Parathyroid adenoma (tissue), 2 donors: ENCODE data around the gene MAL.

Experiments
- H2AFZ ChIP-seq: fragments of 300-600 bp; sonication (generic); one replicate; pipeline ENCODE4 v1.7.0; 2017; ENCODE audit warnings: antibody characterized with exemption, mild to moderate bottlenecking
- H3K27ac ChIP-seq: fragments of 300-600 bp; sonication (generic); one replicate; pipeline ENCODE4 v1.7.0; 2017
- H3K27me3 ChIP-seq: fragments of 300-600 bp; sonication (generic); one replicate; pipeline ENCODE4 v1.7.0; 2017; ENCODE audit warnings: low read length; ENCODE audit not compliant: control insufficient read depth, insufficient read depth
- H3K36me3 ChIP-seq: fragments of 300-600 bp; sonication (generic); one replicate; pipeline ENCODE4 v1.7.0; 2017; ENCODE audit warnings: low read length; ENCODE audit not compliant: control insufficient read depth, insufficient read depth
- H3K4me1 ChIP-seq: fragments of 300-600 bp; sonication (generic); one replicate; pipeline ENCODE4 v1.7.0; 2017; ENCODE audit warnings: control low read depth
- H3K4me2 ChIP-seq: fragments of 300-600 bp; sonication (generic); one replicate; pipeline ENCODE4 v1.7.0; 2017; ENCODE audit warnings: low read length
- H3K4me3 ChIP-seq: fragments of 300-600 bp; sonication (generic); one replicate; pipeline ENCODE4 v1.7.0; 2017; ENCODE audit warnings: low read depth, low read length
- H3K79me2 ChIP-seq: fragments of 300-600 bp; sonication (generic); one replicate; pipeline ENCODE4 v1.7.0; 2017; ENCODE audit warnings: control low read depth
- H3K9ac ChIP-seq: fragments of 300-600 bp; sonication (generic); one replicate; pipeline ENCODE4 v1.7.0; 2017; ENCODE audit warnings: mild to moderate bottlenecking
- H3K9me3 ChIP-seq: fragments of 300-600 bp; sonication (generic); one replicate; pipeline ENCODE4 v1.7.0; 2017; ENCODE audit warnings: low read length; ENCODE audit not compliant: control insufficient read depth
- CTCF ChIP-seq: fragments of 300-600 bp; sonication (generic); IDR thresholded peaks from one replicate; pipeline ENCODE4 v1.7.0; 2017; ENCODE audit warnings: antibody characterized with exemption, mild to moderate bottlenecking
- donor health status: primary hyperparathyroidism.

Gene MAL

GRCh38 chr2:95024960-95025405, 525 bp upstream of the MAL start:
- Histone ChIP-seq H3K4me2 (no peak overlapping the region), H3K27ac (no peak overlapping the region), H2AFZ (no peak overlapping the region), H3K9ac (no peak overlapping the region), H3K79me2 (no peaks in the 10 kb centered on the region), H3K4me3 (no peak overlapping the region), H3K27me3 (peaks cover 4% of the 10 kb centered on the region), H3K4me1 (peaks cover 3% of the 10 kb centered on the region), H3K36me3 (no peaks in the 10 kb centered on the region), H3K9me3 (no peaks in the 10 kb centered on the region)
- TF ChIP-seq CTCF: no peak

DNA sequence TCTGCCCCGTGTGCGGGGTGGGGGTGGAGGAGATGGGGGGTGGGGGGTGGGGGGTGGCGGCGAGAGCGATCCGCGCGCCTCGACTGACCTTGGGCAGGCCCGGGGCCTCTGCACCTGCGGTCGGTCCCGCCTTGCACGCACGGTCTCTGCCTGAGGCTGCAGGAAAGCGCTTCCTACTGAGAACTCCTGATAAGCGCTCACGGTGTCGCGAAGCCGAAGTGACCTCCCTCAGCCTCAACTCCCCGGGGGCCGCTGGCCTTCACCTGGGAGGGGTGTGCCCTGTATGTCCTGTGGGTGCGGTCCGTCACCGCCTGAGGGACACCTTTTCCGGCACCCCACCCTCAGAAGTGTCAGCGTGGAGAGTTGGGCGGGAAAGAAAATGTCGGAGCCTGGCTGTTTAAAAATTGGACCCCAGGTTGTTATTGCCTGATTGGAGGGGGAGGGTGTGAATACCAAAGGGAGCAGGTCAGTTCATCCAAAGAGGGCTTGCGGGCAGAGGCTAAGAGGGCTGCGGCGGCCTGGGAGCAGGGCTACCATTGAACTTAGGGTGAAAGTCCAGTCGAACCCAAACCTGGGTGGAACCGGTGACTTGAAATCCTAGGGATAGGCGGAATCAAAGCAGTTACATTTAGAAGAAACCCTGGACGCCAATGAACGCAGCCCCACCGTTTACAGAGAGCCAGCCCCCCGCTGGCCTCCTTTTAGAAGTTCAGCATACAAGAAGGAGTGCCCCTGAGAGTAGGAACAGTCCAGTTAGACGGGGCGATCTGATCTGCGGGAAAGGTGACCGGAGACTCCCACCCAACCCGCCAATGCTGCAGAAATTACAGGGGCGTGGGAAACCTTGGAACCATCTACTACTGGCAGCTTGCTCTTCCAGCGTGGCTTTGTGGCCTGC, 1.2 kb downstream of the MAL start:
- Histone ChIP-seq H3K36me3 (no peaks in the 10 kb centered on the region), H3K4me1 (peaks cover 3% of the 10 kb centered on the region), H3K4me2 (no peak overlapping the region), H3K27me3 (peaks cover 4% of the 10 kb centered on the region), H3K9ac (no peak overlapping the region), H3K4me3 (no peak overlapping the region), H3K27ac (no peak overlapping the region), H3K9me3 (no peaks in the 10 kb centered on the region), H3K79me2 (no peaks in the 10 kb centered on the region), H2AFZ (no peak overlapping the region)
- no peak for TF ChIP-seq CTCF

DNA sequence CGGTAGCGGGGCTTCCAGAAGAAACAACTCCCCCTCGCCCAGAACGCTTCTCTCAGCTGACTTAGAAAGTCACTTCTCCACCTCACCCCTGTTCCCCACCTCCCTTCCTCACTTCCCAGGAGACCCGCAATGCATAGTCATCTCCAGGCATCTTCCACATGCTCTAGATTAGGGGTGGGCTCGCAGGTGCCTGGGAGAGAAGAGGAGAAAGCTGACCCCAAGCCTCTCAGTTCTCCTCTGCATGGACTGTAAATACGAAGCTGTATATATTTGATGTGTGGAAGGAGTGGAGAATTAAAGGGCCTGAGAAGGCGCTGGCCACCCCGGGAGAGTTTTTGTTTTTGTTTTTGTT, 1.8 kb downstream of the MAL start:
- H3K27ac ChIP-seq: no peak overlapping the region
- H3K4me1 ChIP-seq: peaks cover 3% of the 10 kb centered on the region
- H3K4me3 ChIP-seq: no peak overlapping the region
- no peaks in the 10 kb centered on the region for H3K36me3 ChIP-seq
- H3K9ac ChIP-seq: no peak overlapping the region
- no peak overlapping the region for H2AFZ ChIP-seq
- H3K9me3 ChIP-seq: no peaks in the 10 kb centered on the region
- H3K79me2 ChIP-seq: no peaks in the 10 kb centered on the region
- H3K27me3 ChIP-seq: peaks cover 4% of the 10 kb centered on the region
- no peak overlapping the region for H3K4me2 ChIP-seq
- no peak for TF ChIP-seq CTCF

DNA sequence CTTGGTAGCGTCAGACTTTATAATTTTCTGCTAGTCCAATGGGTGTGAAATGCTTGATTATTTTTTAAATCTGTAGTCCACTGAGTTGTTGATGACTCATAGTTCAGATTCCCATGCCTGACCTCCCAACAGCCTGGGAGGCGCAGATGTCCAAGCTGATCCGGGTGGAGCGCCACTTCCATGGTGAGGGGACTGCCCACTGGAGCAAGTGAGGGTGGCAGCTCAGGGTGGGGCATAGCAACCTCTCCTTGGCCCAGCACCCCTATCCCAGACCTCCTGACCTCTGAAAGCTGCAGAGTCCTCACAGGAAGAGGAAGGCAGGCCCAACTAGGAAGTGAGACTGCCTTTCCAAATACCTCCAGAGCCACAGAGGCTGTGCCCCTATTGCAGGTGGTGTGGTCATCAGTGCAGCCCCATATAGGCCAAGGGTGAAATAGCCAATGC, 4.4 kb downstream of the MAL start:
- Histone ChIP-seq H3K27me3 (peaks cover 4% of the 10 kb centered on the region), H3K36me3 (no peaks in the 10 kb centered on the region), H3K4me3 (no peak overlapping the region), H3K9ac (no peak overlapping the region), H3K27ac (no peak overlapping the region), H3K79me2 (no peaks in the 10 kb centered on the region), H2AFZ (no peak overlapping the region), H3K9me3 (no peaks in the 10 kb centered on the region), H3K4me2 (no peak overlapping the region), H3K4me1 (peaks cover 3% of the 10 kb centered on the region)
- TF ChIP-seq CTCF: no peak

DNA sequence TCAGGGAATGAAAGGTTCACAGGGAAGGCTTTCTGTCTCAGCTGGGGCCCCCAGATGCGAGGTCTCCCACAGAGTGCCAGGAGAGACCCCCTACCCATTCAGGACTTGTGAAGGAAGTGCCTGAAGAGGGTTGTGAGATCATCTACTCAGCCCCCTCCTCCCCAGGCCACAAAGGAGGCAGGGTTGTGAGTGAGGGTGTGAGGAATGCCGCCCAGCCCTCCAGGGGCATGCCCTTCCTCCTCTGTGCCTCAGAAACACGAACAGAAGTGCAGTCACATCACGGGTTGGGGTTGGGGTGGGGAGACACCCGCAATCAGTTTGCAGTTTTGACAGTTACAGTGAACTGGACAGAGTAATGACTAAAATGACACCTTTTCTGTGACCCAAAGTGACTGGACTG, 5.0 kb downstream of the MAL start:
- Histone ChIP-seq H3K9ac (no peak overlapping the region), H3K4me2 (no peak overlapping the region), H3K4me1 (peaks cover 3% of the 10 kb centered on the region), H3K79me2 (no peaks in the 10 kb centered on the region), H3K27ac (no peak overlapping the region), H3K36me3 (no peaks in the 10 kb centered on the region), H3K27me3 (peaks cover 4% of the 10 kb centered on the region), H3K4me3 (no peak overlapping the region), H2AFZ (no peak overlapping the region), H3K9me3 (no peaks in the 10 kb centered on the region)
- no peak for TF ChIP-seq CTCF
